PC-9 (cell line): ENCODE measurements around the gene CRYGD. TPM values are rescaled to one million over a fixed set of nuclear protein-coding genes. Genes with fewer than 3 reads are reported as not detected.
A peak's percentile ranks its signal among the peaks of the same experiment; 100 is the strongest.

Experiments
- BruUV-seq: library from RNA; stranded (reverse); fragments of 400-500 nt; replicated peaks from 2 replicates; lab custom pipeline; 2021; lab: Mats Ljungman, UMichigan
- CTCF ChIA-PET: fragments of 300-600 bp; sonication (Branson Sonifier 250); formaldehyde crosslinking; loops from one replicate; lab custom pipeline; 2022; ENCODE audit warnings: antibody characterized with exemption; lab: Charles Lee
- POLR2A ChIA-PET: fragments of 300-600 bp; sonication (Branson Sonifier 250); formaldehyde crosslinking; loops from one replicate; lab custom pipeline; 2022; ENCODE audit warnings: antibody characterized with exemption; ENCODE audit not compliant: unreplicated experiment; lab: Charles Lee
- DNase-seq, 2 experiments: peaks; one replicate each; pipeline versions ENCODE4 v3.0.0 to v3.0.0-alpha.2; 2015 to 2022; ENCODE audit warnings: mixed read lengths in 1 of 2
- H2AFZ ChIP-seq: fragments of 200-600 bp; sonication (generic); 2 replicates; pipeline ENCODE4 v1.8.1; 2017; ENCODE audit warnings: antibody characterized with exemption
- H3F3A ChIP-seq: fragments of 200-600 bp; sonication (generic); 2 replicates; pipeline ENCODE4 v1.8.1; 2017; ENCODE audit warnings: antibody characterized with exemption, mild to moderate bottlenecking, low read depth; ENCODE audit not compliant: insufficient read depth
- H3K27ac ChIP-seq: fragments of 200-600 bp; sonication (generic); 2 replicates; pipeline ENCODE4 v1.6.1; 2016; ENCODE audit warnings: mixed run types
- H3K27me3 ChIP-seq: fragments of 200-600 bp; sonication (generic); 2 replicates; pipeline ENCODE4 v1.6.1; 2016; ENCODE audit warnings: low read depth, mixed run types; ENCODE audit not compliant: insufficient read depth
- H3K36me3 ChIP-seq: fragments of 200-600 bp; sonication (generic); 2 replicates; pipeline ENCODE4 v1.6.1; 2016; ENCODE audit warnings: low read depth, mixed run types
- H3K4me1 ChIP-seq: fragments of 200-600 bp; sonication (generic); replicated peaks from 2 replicates; pipeline ENCODE4 v1.6.1; 2016; ENCODE audit warnings: mixed run types; ENCODE audit not compliant: insufficient read depth
- H3K4me2 ChIP-seq: fragments of 200-600 bp; sonication (generic); 2 replicates; pipeline ENCODE4 v1.6.1; 2017; ENCODE audit warnings: mixed run types
- H3K4me3 ChIP-seq: fragments of 200-600 bp; sonication (generic); 2 replicates; pipeline ENCODE4 v1.6.1; 2016; ENCODE audit warnings: mixed run types
- H3K79me2 ChIP-seq: fragments of 200-600 bp; sonication (generic); 2 replicates; pipeline ENCODE4 v1.6.1; 2017; ENCODE audit warnings: low read depth, mixed run types
- H3K9me2 ChIP-seq: fragments of 200-600 bp; sonication (generic); 2 replicates; pipeline ENCODE4 v1.8.1; 2017; ENCODE audit warnings: mild to moderate bottlenecking; ENCODE audit not compliant: insufficient read depth
- H3K9me3 ChIP-seq: fragments of 200-600 bp; sonication (generic); 2 replicates; pipeline ENCODE4 v1.8.1; 2016; ENCODE audit warnings: low read depth; ENCODE audit not compliant: insufficient read depth
- H4K20me1 ChIP-seq: fragments of 200-600 bp; sonication (generic); 2 replicates; pipeline ENCODE4 v1.8.1; 2017; ENCODE audit not compliant: insufficient read depth
- CTCF ChIP-seq: fragments of 200-600 bp; sonication (generic); conservative IDR thresholded peaks from 2 replicates; pipeline ENCODE4 v1.6.1; 2017; ENCODE audit warnings: mixed run types, antibody characterized with exemption, mild to moderate bottlenecking, moderate library complexity
- EZH2 ChIP-seq: fragments of 200-600 bp; sonication (generic); IDR thresholded peaks from 2 replicates; pipeline ENCODE4 v1.8.0; 2017; ENCODE audit warnings: antibody characterized with exemption, low read depth
- intact Hi-C: fragments of 100-400 bp; cut with micrococcal nuclease; formaldehyde crosslinking; loops from one replicate; pipeline ENCODE4 v1.10.0; 2022; ENCODE audit not compliant: unreplicated experiment
- total RNA-seq: library from RNA; stranded (reverse); gene quantifications from 2 replicates; pipeline ENCODE4 v1.2.3, GENCODE V29; 2021

CRYGD gene
- total RNA-seq, 1 experiment from 2014 or later: not detected

DNA sequence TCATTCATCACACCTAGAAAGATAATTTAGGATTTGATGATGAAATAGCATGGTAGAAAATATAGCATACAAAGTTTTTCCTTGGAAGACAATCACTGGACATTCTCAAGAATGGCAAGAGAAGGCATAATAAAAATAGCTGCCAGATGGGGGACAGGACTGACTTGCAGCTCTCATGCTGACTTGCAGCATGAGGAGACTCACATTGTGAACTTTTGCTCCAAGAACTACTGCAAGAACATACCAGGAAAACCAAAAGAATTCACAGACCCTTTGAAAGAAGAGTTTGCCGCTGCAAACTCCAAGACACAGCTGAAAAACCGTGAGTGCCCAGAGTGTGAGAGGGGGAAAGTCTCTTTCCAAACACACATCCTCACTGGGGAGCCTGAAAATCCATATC, 47.0 kb downstream of the CRYGD start:
- intact Hi-C loops: loop anchor here (10.0 kb wide), 2 partner anchors 452 to 1092 kb away; partner anchors contain the start of gene METTL21A
- H3K27me3 ChIP-seq: no peaks in the 10 kb centered on the region
- H3K79me2 ChIP-seq: no peaks in the 10 kb centered on the region
- no peaks in the 10 kb centered on the region for H3K9me2 ChIP-seq
- no peaks in the 10 kb centered on the region for H3F3A ChIP-seq
- no peak overlapping the region for H3K4me3 ChIP-seq
- DNase-seq: no peak
- no peaks in the 10 kb centered on the region for H3K36me3 ChIP-seq
- ChIA-PET POLR2A (no interaction called here), CTCF (no interaction called here)
- no peak for TF ChIP-seq EZH2
- no peak for TF ChIP-seq CTCF
- BruUV-seq: no TSS peak
- no peak overlapping the region for H2AFZ ChIP-seq
- H3K9me3 ChIP-seq: no peaks in the 10 kb centered on the region
- H4K20me1 ChIP-seq: no peaks in the 10 kb centered on the region
- H3K27ac ChIP-seq: no peak overlapping the region
- no peak overlapping the region for H3K4me2 ChIP-seq
- H3K4me1 ChIP-seq: no peaks in the 10 kb centered on the region

- H3K4me2 ChIP-seq: no peak overlapping the region
- no peak for DNase-seq
- H3K4me3 ChIP-seq: no peak overlapping the region
- TF ChIP-seq CTCF: no peak
- TF ChIP-seq EZH2: no peak
- H3K27ac ChIP-seq: no peak overlapping the region
- no TSS peak for BruUV-seq
- ChIA-PET CTCF (no interaction called here), POLR2A (interaction anchor here (0.7 kb wide), 1 partner anchor 364 kb away, joined by 3 read pairs; no protein-coding TSS in a partner anchor)
- H3K79me2 ChIP-seq: no peaks in the 10 kb centered on the region
- no peaks in the 10 kb centered on the region for H3K9me2 ChIP-seq
- no peaks in the 10 kb centered on the region for H3K36me3 ChIP-seq
- H3K9me3 ChIP-seq: no peaks in the 10 kb centered on the region
- no peaks in the 10 kb centered on the region for H4K20me1 ChIP-seq
- intact Hi-C loops: loop anchor here (5.0 to 10.0 kb wide), 4 partner anchors 450 to 1382 kb away; partner anchors contain the start of gene METTL21A
- H3F3A ChIP-seq: no peaks in the 10 kb centered on the region
- H2AFZ ChIP-seq: no peak overlapping the region
- no peaks in the 10 kb centered on the region for H3K27me3 ChIP-seq
- H3K4me1 ChIP-seq: no peaks in the 10 kb centered on the region
Measured at GRCh38 chr2:208074610-208075356, 49.5 kb downstream of the CRYGD start.

GRCh38 chr2:208072250-208072892, 52.0 kb downstream of the CRYGD start:
- Histone ChIP-seq H3K4me2 (no peak overlapping the region), H4K20me1 (no peaks in the 10 kb centered on the region), H3K79me2 (no peaks in the 10 kb centered on the region), H3K27me3 (no peaks in the 10 kb centered on the region), H3K27ac (no peak overlapping the region), H3K9me3 (no peaks in the 10 kb centered on the region), H3K9me2 (no peaks in the 10 kb centered on the region), H3K36me3 (no peaks in the 10 kb centered on the region), H3F3A (no peaks in the 10 kb centered on the region), H3K4me1 (no peaks in the 10 kb centered on the region), H2AFZ (no peak overlapping the region), H3K4me3 (no peak overlapping the region)
- TF ChIP-seq CTCF (peak; percentile 74), EZH2 (no peak)
- DNase-seq: peak in 1 of 2 experiments; percentile 55
- no TSS peak for BruUV-seq
- ChIA-PET POLR2A (no interaction called here), CTCF (interaction anchor here (0.6 kb wide), 2 partner anchors 90 to 439 kb away, joined by 3 read pairs; no protein-coding TSS in a partner anchor)
- intact Hi-C loops: loop anchor here (1.0 to 10.0 kb wide), 6 partner anchors 326 to 1380 kb away; partner anchors contain the start of gene METTL21A

Other genes with a start within 250 kb of the CRYGD start
- 7.7 and 8.4 TPM in 2 replicates for gene PLEKHM3, start 99.0 kb downstream of the CRYGD start, total RNA-seq
- not detected in 2 replicates for gene CRYGC, start 5.3 kb upstream of the CRYGD start, total RNA-seq
- gene CRYGB, start 21.6 kb upstream of the CRYGD start, total RNA-seq: not detected in 2 replicates
- gene CRYGA, start 39.1 kb upstream of the CRYGD start, total RNA-seq: not detected in 2 replicates
- gene C2orf80, start 65.5 kb upstream of the CRYGD start, total RNA-seq: not detected in 2 replicates
- gene IDH1, start 130.5 kb upstream of the CRYGD start, total RNA-seq: 193 and 227 TPM in 2 replicates
- 11.7 and 14.6 TPM in 2 replicates for gene PIKFYVE, start 141.7 kb upstream of the CRYGD start, total RNA-seq